ENCODE data around the gene MAP3K4. TPM values are rescaled to one million over a fixed set of nuclear protein-coding genes. Genes with fewer than 3 reads are reported as not detected.

The MAP3K4 gene
- total and polyA plus RNA-seq, 2 of the 4 experiments (the other 2 are of a cell fraction): 11.5 to 20.4 TPM

- H3K23ac ChIP-seq (ENCODE audit: low read depth, low read length): no peak overlapping the region
- intact Hi-C loops (cut with micrococcal nuclease): no loop called here
- no peak overlapping the region for H2BK5ac ChIP-seq (ENCODE audit: low read depth, low read length, poor library complexity, severe bottlenecking)
- H3K36me3 ChIP-seq (ENCODE audit: control insufficient read depth, insufficient read depth, low read length): no peaks in the 10 kb centered on the region
- H2BK15ac ChIP-seq (ENCODE audit: low read depth, low read length): no peak overlapping the region
- DNase-seq (no peak), ATAC-seq (ENCODE audit: low read depth) (no peak)
- BruUV-seq (replicated peaks): no TSS peak
- CTCF ChIA-PET: interaction anchor here (2.0 kb wide), 1 partner anchor 11 kb away, joined by 6 read pairs; no protein-coding TSS in a partner anchor
- no peak overlapping the region for H2BK120ac ChIP-seq (ENCODE audit: low read depth, low read length)
- in situ Hi-C loops (cut with MboI; ENCODE audit: low sequenced_read_pairs): loop anchor here (25.0 kb wide), 1 partner anchor 264 kb away; the partner anchor contains the start of gene AGPAT4
- no peak overlapping the region for H3K56ac ChIP-seq (ENCODE audit: extremely low read depth, insufficient read depth, low read length)
- H3K9me3 ChIP-seq (ENCODE audit: control insufficient read depth, insufficient read depth, low read length): no peaks in the 10 kb centered on the region
- no peak overlapping the region for H2AK5ac ChIP-seq (ENCODE audit: low read depth, low read length)
- dilution Hi-C loops (cut with HindIII; ENCODE audit: low sequenced_read_pairs, unreplicated experiment): no loop called here
- no peak overlapping the region for H3K14ac ChIP-seq (replicated peaks; ENCODE audit: low read depth, low read length)
- H3K4me3 ChIP-seq (ENCODE audit: insufficient read depth, low read depth, low read length): no peak overlapping the region
- H3K18ac ChIP-seq (ENCODE audit: low read depth, low read length): no peak overlapping the region
- H4K8ac ChIP-seq (ENCODE audit: low read depth in 2 of 2, low read length in 2 of 2): no peak overlapping the region
- H2AK9ac ChIP-seq (replicated peaks; ENCODE audit: low read depth, low read length, poor library complexity): no peak overlapping the region
- WGBS, 2 experiments (ENCODE audit: extremely low coverage in 2 of 2, insufficient read length in 1 of 2): no CpG with 5 or more reads among the region's 3 CpGs
- POLR2A ChIA-PET (ENCODE audit: unreplicated experiment): no interaction called here
- no peak overlapping the region for H4K5ac ChIP-seq (ENCODE audit: low read depth, low read length)
- H3K9ac ChIP-seq (ENCODE audit: low read depth, low read length): no peak overlapping the region
- H3K4ac ChIP-seq (ENCODE audit: low read depth, low read length): no peak overlapping the region
- no peak overlapping the region for H2BK20ac ChIP-seq (ENCODE audit: low read depth, low read length)
- H3K4me1 ChIP-seq (ENCODE audit: control insufficient read depth, insufficient read depth, low read length): no peaks in the 10 kb centered on the region
- H4K20me1 ChIP-seq (ENCODE audit: insufficient read depth, low read length): peaks cover 23% of the 10 kb centered on the region
- no peaks in the 10 kb centered on the region for H3K27me3 ChIP-seq (ENCODE audit: control insufficient read depth, insufficient read depth, low read length)
- H3K27ac ChIP-seq (ENCODE audit: insufficient read depth, low read length): no peak overlapping the region
- peaks cover 10 to 39% of the 10 kb centered on the region in 2 experiments for H3K79me1 ChIP-seq (ENCODE audit: low read depth in 1 of 2, low read length in 2 of 2)
- no peak overlapping the region for H2AFZ ChIP-seq (replicated peaks; ENCODE audit: low read length, poor library complexity)
- peaks cover 3% of the 10 kb centered on the region for H3K9me1 ChIP-seq (ENCODE audit: insufficient read depth, low read length)
- no peak overlapping the region for H3K4me2 ChIP-seq (ENCODE audit: low read depth, low read length)
- no peak overlapping the region for H4K91ac ChIP-seq (ENCODE audit: insufficient read depth, low read depth, low read length)
- TF ChIP-seq FOS (IDR thresholded peaks at IDR 0.05; ENCODE audit: low read depth, low read length) (no peak), RFX5 (IDR thresholded peaks at IDR 0.05; ENCODE audit: low read depth, low read length) (no peak), CHD1 (IDR thresholded peaks at IDR 0.05; ENCODE audit: low read depth, low read length) (no peak), MAZ (IDR thresholded peaks at IDR 0.05; ENCODE audit: borderline replicate concordance, low read depth, low read length) (no peak), MAFK (IDR thresholded peaks at IDR 0.05; ENCODE audit: low read depth, low read length) (no peak), MXI1 (IDR thresholded peaks at IDR 0.05; ENCODE audit: borderline replicate concordance, low read depth, low read length) (no peak), CEBPB (IDR thresholded peaks at IDR 0.05; ENCODE audit: low read depth, low read length) (no peak), RAD21 (IDR thresholded peaks at IDR 0.05; ENCODE audit: low read length) (no peak), ELK1 (IDR thresholded peaks at IDR 0.05; ENCODE audit: borderline replicate concordance, low read depth, low read length) (no peak), NFE2L2 (IDR thresholded peaks at IDR 0.05; ENCODE audit: low read depth, low read length) (no peak)
These were observed 6.6 kb downstream of the MAP3K4 start for GRCh38 chr6:160998217-160998616.
